Testis (tissue), 3 donors: ENCODE measurements around the gene RGS6. TPM values are rescaled to one million over a fixed set of nuclear protein-coding genes. Genes with fewer than 3 reads are reported as not detected.

ENCODE experiments used
- DNase-seq: peaks from one replicate; pipeline ENCODE4 v3.0.0-alpha.2; 2019
- H3K27ac ChIP-seq, 2 donors: fragments of 200-600 bp; sonication (generic); one replicate each; pipeline ENCODE4 v1.5.1; 2019
- H3K27me3 ChIP-seq: fragments of 200-600 bp; sonication (generic); one replicate; pipeline ENCODE4 v1.5.1; 2019
- H3K36me3 ChIP-seq: fragments of 200-600 bp; sonication (generic); one replicate; pipeline ENCODE4 v1.5.1; 2017; ENCODE audit warnings: low read depth; ENCODE audit errors: missing control alignments
- H3K4me1 ChIP-seq: fragments of 200-600 bp; sonication (generic); one replicate; pipeline ENCODE4 v1.5.1; 2019
- H3K4me3 ChIP-seq, 2 donors: fragments of 200-600 bp; sonication (generic); one replicate each; pipeline ENCODE4 v1.5.1; 2017 to 2019
- H3K9me3 ChIP-seq: fragments of 200-600 bp; sonication (generic); one replicate; pipeline ENCODE4 v1.5.1; 2017
- POLR2A ChIP-seq: fragments of 450-650 bp; IDR thresholded peaks from one replicate; pipeline ENCODE4 v1.6.1; 2017; ENCODE audit warnings: antibody characterized with exemption, mild to moderate bottlenecking, moderate library complexity
- WGBS, 2 donors: methylation state at CpG; one replicate each; pipeline ENCODE4 v1.1.5; 2018; 5-methylcytosine and 5-hydroxymethylcytosine counted together
- intact Hi-C: fragments of 100-400 bp; cut with DNase I; formaldehyde crosslinking; loops from one replicate; pipeline ENCODE4 v1.15.1; 2023; ENCODE audit warnings: low total_unique reads
- polyA plus RNA-seq: library from polyadenylated mRNA; stranded (reverse); fragments of 350-450 nt; fragmentation: Illumina TruSeq; extraction: RNeasy Lipid Tissue Mini Kit (QIAGEN cat#74804); gene quantifications from one replicate; pipeline ENCODE4 v1.2.3, GENCODE V29; 2014; ENCODE audit warnings: low read depth, low replicate concordance; ENCODE audit not compliant: insufficient read depth
- total RNA-seq, 2 donors: library from RNA; depleted of rRNA; stranded (reverse); fragments of >200 nt; gene quantifications; one replicate each; pipeline ENCODE4 v1.2.3, GENCODE V29; 2016
- TF ChIP-seq, protein P1 (sequence below), 3 experiments: fragments of 450-650 bp in 2 of 3; fragments of 200-600 bp in 1 of 3; sonication (generic) in 1 of 3; IDR thresholded peaks; one replicate each; pipeline ENCODE4 v1.5.1; 2016 to 2019; ENCODE audit warnings: antibody characterized with exemption in 3 of 3, mild to moderate bottlenecking in 2 of 3, moderate library complexity in 1 of 3

Gene RGS6
- total and polyA plus RNA-seq, 3 donors from 2014 or later = 6.3 to 21.3 (median 16.0) TPM

DNA sequence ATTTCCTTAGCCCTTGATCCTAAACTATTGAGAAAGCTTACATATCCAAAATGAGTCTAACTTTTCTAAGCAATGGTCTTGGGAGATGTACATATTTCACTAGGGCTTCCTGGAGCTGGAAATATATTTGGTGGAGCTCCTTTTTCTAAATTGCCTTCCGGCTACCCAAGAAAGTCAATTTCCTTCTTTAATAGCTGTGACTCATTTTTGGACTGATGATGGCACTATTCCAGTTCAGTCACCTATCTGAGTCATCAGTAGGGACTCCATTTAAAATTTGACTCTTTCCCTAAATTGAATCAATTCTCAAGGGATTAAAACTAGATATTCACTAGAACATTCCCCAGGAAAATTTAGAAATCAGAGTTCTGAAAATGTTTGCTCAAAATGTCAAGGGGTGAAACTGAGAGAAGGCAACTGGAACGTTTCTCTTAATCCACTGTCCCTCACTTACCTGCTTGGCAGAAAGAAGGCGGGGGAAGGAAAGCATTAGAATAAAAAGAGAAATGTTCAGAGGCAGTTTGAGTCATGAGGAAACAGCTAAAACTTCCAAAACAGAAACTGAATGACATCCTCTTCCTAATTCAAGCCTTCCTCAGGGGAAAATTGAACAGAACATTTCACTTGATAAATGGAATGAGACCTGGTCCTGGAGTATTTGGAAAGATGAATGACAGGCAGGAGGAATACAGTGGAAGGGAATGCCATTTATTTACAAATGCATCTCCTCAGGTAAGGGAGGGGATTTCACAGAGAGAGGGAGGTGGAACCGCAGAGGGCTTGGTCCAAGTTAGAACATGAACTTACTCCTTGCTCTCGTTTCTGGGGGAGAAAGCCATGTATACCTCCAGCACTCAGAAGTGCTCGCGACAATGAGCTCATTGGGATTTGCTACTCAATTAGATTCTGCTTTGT, 91.2 kb downstream of the RGS6 start:
- TF ChIP-seq, protein P1, sequence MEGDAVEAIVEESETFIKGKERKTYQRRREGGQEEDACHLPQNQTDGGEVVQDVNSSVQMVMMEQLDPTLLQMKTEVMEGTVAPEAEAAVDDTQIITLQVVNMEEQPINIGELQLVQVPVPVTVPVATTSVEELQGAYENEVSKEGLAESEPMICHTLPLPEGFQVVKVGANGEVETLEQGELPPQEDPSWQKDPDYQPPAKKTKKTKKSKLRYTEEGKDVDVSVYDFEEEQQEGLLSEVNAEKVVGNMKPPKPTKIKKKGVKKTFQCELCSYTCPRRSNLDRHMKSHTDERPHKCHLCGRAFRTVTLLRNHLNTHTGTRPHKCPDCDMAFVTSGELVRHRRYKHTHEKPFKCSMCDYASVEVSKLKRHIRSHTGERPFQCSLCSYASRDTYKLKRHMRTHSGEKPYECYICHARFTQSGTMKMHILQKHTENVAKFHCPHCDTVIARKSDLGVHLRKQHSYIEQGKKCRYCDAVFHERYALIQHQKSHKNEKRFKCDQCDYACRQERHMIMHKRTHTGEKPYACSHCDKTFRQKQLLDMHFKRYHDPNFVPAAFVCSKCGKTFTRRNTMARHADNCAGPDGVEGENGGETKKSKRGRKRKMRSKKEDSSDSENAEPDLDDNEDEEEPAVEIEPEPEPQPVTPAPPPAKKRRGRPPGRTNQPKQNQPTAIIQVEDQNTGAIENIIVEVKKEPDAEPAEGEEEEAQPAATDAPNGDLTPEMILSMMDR (IDR thresholded peaks at IDR 0.05) = no peak
- no peak for TF ChIP-seq POLR2A
- WGBS, 2 donors = 65 to 74% methylated on average over 7 of the region's 7 CpGs
- Histone ChIP-seq H3K4me3 (no peak overlapping the region), H3K36me3 (no peaks in the 10 kb centered on the region), H3K27me3 (no peaks in the 10 kb centered on the region), H3K4me1 (no peaks in the 10 kb centered on the region), H3K9me3 (no peaks in the 10 kb centered on the region), H3K27ac (no peak overlapping the region)
- intact Hi-C loops = no loop called here
- DNase-seq = no peak

DNA sequence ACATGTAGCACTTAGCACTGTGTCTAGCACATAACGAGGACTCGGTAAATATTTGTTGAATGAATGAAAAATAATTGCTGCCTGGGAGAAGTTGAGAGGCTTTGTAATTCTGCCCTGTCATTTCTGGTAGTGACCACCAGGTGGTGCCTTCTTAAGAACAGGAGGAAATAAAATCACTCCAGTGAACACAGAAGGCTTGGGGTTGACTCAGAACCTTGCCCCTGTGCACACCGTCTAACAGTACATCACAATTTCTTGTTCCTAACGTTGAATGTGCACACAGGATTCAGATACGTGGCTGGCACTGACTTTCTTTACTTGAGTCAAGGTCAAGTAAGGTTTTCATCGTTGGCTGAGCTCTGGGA, 91.8 kb downstream of the RGS6 start:
- no peaks in the 10 kb centered on the region for H3K36me3 ChIP-seq
- intact Hi-C loops = no loop called here
- no peaks in the 10 kb centered on the region for H3K27me3 ChIP-seq
- TF ChIP-seq POLR2A = no peak
- TF ChIP-seq, protein P1 (IDR thresholded peaks at IDR 0.05) = peak; percentile 54 to 80 (median 58)
- 35 to 57% methylated on average over 6 of the region's 6 CpGs for WGBS, 2 donors
- no peak overlapping the region for H3K27ac ChIP-seq
- no peaks in the 10 kb centered on the region for H3K9me3 ChIP-seq
- H3K4me3 ChIP-seq = no peak overlapping the region
- H3K4me1 ChIP-seq = no peaks in the 10 kb centered on the region
- DNase-seq = peak; percentile 67

DNA sequence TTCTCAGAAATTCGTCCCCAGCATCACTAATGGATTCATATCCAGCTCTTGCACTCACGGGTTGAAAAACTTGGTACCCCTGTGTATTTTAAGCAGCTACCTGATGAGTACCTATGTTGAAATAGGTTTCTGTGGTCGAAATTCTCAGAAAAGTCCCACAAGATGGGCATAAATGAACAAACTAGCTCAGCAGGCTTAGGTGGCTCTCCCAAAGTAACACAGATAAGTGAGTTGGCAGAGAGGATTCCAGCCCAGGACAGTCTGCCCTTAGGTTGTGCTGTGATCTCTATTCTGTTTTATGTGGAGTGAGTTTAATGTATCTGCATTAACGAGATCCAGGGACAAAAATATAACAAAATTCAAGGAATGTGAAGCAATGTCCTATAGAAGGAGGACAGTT, 92.3 kb downstream of the RGS6 start:
- no peak for TF ChIP-seq POLR2A
- TF ChIP-seq, protein P1 (IDR thresholded peaks at IDR 0.05) = no peak
- DNase-seq = no peak
- Histone ChIP-seq H3K27me3 (no peaks in the 10 kb centered on the region), H3K36me3 (no peaks in the 10 kb centered on the region), H3K4me3 (no peak overlapping the region), H3K27ac (no peak overlapping the region), H3K4me1 (no peaks in the 10 kb centered on the region), H3K9me3 (no peaks in the 10 kb centered on the region)
- WGBS, 2 donors = 70 to 71% methylated on average over 4 of the region's 4 CpGs
- intact Hi-C loops = no loop called here

DNA sequence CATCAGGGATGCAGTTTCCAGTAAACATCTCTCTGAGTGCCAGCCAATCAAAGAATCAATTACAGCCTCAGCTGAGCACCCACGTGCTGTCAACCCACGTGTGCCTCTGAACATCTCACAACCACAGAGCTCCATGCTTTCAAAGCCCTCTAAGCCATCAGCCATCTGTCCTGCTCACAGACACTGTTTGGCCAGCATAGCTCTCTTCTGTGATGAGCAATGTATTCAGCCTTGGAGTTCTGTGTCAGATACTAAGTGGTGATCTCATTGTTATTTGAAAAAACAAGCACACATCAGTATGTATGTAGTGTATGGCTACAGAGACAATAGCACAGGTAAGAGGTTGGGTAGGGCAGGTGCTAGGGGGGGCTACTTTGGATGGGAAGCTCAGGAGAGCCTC, 94.3 kb downstream of the RGS6 start:
- Histone ChIP-seq H3K27me3 (no peaks in the 10 kb centered on the region), H3K27ac (no peak overlapping the region), H3K4me3 (no peak overlapping the region), H3K4me1 (no peaks in the 10 kb centered on the region), H3K9me3 (no peaks in the 10 kb centered on the region), H3K36me3 (no peaks in the 10 kb centered on the region)
- no peak for DNase-seq
- 49 to 67% methylated on average over 2 of the region's 2 CpGs for WGBS, 2 donors
- intact Hi-C loops = no loop called here
- no peak for TF ChIP-seq POLR2A
- TF ChIP-seq, protein P1 (IDR thresholded peaks at IDR 0.05) = no peak

DNA sequence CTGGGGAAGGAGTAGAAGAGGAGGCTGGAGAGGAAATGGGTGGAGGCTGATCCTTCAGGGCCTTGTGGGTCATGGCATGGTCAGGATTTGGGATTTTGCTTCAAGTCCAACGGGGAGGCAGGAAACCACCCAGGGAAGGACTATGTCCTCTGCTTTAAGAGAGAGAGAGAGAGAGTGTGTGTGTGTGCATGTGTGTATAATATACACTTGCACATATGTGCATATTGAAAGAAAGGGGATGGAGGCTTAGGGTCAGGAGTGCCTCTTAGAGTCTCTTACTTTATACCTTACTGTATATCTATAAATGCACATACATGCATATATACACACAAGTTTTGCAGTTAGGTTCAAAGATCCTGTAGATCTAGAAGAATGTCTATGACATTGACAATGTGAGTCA, 94.8 kb downstream of the RGS6 start:
- 42 to 100% methylated on average over 1 of the region's 1 CpG for WGBS, 2 donors
- Histone ChIP-seq H3K4me1 (no peaks in the 10 kb centered on the region), H3K9me3 (no peaks in the 10 kb centered on the region), H3K4me3 (no peak overlapping the region), H3K36me3 (no peaks in the 10 kb centered on the region), H3K27ac (no peak overlapping the region), H3K27me3 (no peaks in the 10 kb centered on the region)
- intact Hi-C loops = no loop called here
- DNase-seq = no peak
- no peak for TF ChIP-seq POLR2A
- TF ChIP-seq, protein P1 (IDR thresholded peaks at IDR 0.05) = no peak
